ENCODE measurements around the gene EIF4E1B. TPM values are rescaled to one million over a fixed set of nuclear protein-coding genes. Genes with fewer than 3 reads are reported as not detected.

Gene EIF4E1B
- total and polyA plus RNA-seq, 4 donors = not detected

DNA sequence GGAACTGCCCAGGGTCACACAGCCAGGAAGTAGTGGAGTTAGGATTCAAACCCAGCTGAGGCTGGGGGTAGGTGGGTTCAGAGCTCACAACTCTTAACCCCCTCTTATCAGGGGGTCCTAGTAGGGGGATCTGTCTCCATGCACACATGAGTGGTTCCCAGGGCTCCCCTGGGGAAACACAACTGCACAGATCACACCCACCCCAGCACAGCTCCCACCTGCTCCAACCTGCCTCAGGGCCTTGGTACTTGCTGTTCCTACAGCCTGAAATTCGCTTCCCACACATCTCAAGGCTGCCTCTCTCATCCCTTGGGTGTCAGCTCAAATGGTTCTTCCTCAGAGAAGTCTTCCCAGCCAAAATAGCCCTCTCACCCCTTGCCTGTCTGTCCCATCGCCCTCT lies 5.0 kb upstream of the EIF4E1B start (continued):
- TF ChIP-seq, protein P1, sequence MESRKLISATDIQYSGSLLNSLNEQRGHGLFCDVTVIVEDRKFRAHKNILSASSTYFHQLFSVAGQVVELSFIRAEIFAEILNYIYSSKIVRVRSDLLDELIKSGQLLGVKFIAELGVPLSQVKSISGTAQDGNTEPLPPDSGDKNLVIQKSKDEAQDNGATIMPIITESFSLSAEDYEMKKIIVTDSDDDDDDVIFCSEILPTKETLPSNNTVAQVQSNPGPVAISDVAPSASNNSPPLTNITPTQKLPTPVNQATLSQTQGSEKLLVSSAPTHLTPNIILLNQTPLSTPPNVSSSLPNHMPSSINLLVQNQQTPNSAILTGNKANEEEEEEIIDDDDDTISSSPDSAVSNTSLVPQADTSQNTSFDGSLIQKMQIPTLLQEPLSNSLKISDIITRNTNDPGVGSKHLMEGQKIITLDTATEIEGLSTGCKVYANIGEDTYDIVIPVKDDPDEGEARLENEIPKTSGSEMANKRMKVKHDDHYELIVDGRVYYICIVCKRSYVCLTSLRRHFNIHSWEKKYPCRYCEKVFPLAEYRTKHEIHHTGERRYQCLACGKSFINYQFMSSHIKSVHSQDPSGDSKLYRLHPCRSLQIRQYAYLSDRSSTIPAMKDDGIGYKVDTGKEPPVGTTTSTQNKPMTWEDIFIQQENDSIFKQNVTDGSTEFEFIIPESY (IDR thresholded peaks at IDR 0.05) = no peak
- TF ChIP-seq, protein P2, sequence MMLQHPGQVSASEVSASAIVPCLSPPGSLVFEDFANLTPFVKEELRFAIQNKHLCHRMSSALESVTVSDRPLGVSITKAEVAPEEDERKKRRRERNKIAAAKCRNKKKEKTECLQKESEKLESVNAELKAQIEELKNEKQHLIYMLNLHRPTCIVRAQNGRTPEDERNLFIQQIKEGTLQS (IDR thresholded peaks at IDR 0.05) = no peak

DNA sequence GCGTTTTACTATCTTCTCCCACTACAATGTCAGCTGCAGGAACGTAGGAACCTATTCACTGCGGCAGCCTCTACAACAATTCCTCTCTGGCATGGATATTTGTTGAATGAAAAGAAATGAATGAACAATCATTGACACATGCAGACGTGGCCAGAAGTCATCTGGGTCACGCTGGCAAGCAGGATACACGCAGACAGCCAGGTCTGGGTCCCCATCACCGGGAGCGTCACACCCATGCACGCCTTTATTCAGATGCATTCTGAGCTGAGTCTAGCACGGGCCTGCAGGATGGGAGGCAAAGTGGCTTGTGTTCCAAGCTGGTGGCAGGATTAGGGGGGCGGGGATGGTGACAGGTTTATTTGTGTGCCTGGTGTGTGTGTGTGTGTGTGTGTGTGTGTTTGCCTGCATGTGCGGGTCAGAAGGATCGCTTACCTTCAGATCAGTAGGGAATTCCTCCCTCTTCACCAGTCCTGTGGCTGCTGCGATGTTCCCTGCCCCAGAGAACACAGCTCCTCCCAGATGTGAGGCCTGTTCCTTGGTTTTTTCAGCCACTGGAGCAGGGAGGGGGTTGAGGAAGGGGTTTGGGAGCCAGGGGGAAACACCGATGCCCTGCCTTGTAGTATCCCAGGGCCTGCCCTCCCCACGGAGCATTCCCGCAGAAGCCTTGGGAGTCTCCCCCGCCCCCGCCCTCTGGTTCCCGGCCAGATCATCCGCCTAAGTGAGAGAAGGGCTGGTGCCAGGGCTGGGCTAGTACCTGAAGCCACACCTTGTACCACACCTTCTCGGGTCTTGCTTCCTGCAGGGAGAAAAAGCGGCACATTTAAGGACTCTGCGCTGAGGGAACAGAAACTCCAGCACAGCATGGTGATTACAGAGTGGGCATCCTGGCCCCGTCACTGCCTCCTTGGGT lies 4.3 kb upstream of the EIF4E1B start:
- Histone ChIP-seq H3K9me3 (ENCODE audit: control insufficient read depth in 4 of 4, low read length in 3 of 4) (no peaks in the 10 kb centered on the region), H3K4me1 (ENCODE audit: control insufficient read depth in 4 of 4, insufficient read depth in 4 of 4, low read length in 3 of 4) (peaks cover 0 to 5% (median 5%) of the 10 kb centered on the region in 4 donors), H3K36me3 (ENCODE audit: control insufficient read depth in 4 of 4, insufficient read depth in 3 of 4, low read depth in 1 of 4, low read length in 3 of 4) (no peaks in the 10 kb centered on the region), H3K27ac (ENCODE audit: low read depth in 1 of 2, low read length in 2 of 2) (no peak overlapping the region), H3K4me3 (ENCODE audit: low read depth in 1 of 3, low read length in 3 of 3) (no peak overlapping the region), H3K27me3 (ENCODE audit: control insufficient read depth in 4 of 4, insufficient read depth in 4 of 4, low read length in 3 of 4) (peaks cover 4 to 25% (median 8%) of the 10 kb centered on the region in 4 donors), H3K9ac (ENCODE audit: low read depth in 1 of 2, low read length in 2 of 2) (no peak overlapping the region)
- no peak for DNase-seq (ENCODE audit: low spot score)
- TF ChIP-seq RAD21 (IDR thresholded peaks at IDR 0.05) (no peak), NR2F2 (IDR thresholded peaks at IDR 0.05) (no peak), FOXA2 (IDR thresholded peaks at IDR 0.05) (no peak), SP1 (IDR thresholded peaks at IDR 0.05) (no peak), FOXA1 (IDR thresholded peaks at IDR 0.05) (no peak), GABPA (IDR thresholded peaks at IDR 0.05 in 1 of 2, conservative IDR thresholded peaks at IDR 0.05 in 1 of 2) (no peak), HNF4A (conservative IDR thresholded peaks at IDR 0.05) (no peak), YY1 (IDR thresholded peaks at IDR 0.05) (no peak), JUND (IDR thresholded peaks at IDR 0.05) (no peak), TAF1 (conservative IDR thresholded peaks at IDR 0.05) (no peak)
- TF ChIP-seq, protein P1 (IDR thresholded peaks at IDR 0.05) = no peak
- TF ChIP-seq, protein P3, sequence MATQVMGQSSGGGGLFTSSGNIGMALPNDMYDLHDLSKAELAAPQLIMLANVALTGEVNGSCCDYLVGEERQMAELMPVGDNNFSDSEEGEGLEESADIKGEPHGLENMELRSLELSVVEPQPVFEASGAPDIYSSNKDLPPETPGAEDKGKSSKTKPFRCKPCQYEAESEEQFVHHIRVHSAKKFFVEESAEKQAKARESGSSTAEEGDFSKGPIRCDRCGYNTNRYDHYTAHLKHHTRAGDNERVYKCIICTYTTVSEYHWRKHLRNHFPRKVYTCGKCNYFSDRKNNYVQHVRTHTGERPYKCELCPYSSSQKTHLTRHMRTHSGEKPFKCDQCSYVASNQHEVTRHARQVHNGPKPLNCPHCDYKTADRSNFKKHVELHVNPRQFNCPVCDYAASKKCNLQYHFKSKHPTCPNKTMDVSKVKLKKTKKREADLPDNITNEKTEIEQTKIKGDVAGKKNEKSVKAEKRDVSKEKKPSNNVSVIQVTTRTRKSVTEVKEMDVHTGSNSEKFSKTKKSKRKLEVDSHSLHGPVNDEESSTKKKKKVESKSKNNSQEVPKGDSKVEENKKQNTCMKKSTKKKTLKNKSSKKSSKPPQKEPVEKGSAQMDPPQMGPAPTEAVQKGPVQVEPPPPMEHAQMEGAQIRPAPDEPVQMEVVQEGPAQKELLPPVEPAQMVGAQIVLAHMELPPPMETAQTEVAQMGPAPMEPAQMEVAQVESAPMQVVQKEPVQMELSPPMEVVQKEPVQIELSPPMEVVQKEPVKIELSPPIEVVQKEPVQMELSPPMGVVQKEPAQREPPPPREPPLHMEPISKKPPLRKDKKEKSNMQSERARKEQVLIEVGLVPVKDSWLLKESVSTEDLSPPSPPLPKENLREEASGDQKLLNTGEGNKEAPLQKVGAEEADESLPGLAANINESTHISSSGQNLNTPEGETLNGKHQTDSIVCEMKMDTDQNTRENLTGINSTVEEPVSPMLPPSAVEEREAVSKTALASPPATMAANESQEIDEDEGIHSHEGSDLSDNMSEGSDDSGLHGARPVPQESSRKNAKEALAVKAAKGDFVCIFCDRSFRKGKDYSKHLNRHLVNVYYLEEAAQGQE (IDR thresholded peaks at IDR 0.05) = no peak
- TF ChIP-seq, protein P4, sequence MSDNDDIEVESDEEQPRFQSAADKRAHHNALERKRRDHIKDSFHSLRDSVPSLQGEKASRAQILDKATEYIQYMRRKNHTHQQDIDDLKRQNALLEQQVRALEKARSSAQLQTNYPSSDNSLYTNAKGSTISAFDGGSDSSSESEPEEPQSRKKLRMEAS (IDR thresholded peaks at IDR 0.05) = no peak
- TF ChIP-seq, protein P5, sequence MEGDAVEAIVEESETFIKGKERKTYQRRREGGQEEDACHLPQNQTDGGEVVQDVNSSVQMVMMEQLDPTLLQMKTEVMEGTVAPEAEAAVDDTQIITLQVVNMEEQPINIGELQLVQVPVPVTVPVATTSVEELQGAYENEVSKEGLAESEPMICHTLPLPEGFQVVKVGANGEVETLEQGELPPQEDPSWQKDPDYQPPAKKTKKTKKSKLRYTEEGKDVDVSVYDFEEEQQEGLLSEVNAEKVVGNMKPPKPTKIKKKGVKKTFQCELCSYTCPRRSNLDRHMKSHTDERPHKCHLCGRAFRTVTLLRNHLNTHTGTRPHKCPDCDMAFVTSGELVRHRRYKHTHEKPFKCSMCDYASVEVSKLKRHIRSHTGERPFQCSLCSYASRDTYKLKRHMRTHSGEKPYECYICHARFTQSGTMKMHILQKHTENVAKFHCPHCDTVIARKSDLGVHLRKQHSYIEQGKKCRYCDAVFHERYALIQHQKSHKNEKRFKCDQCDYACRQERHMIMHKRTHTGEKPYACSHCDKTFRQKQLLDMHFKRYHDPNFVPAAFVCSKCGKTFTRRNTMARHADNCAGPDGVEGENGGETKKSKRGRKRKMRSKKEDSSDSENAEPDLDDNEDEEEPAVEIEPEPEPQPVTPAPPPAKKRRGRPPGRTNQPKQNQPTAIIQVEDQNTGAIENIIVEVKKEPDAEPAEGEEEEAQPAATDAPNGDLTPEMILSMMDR (IDR thresholded peaks at IDR 0.05; ENCODE audit: low read depth, low read length, missing input control) = no peak
- WGBS = 45% methylated on average over 25 of the region's 25 CpGs

Measured in liver (tissue), 9 donors.